HepG2 (cell line): Measurements from ENCODE around the gene VAX1.

Source experiments
- DMAP1 ChIP-seq: IDR thresholded peaks from 2 replicates; pipeline ENCODE4 v1.6.1; 2016
- EP300 ChIP-seq, 3 experiments: sonication (generic) in 1 of 3; formaldehyde crosslinking in 1 of 3; IDR thresholded peaks; 2 replicates each; pipeline versions ENCODE4 v1.5.1 to v1.6.1; 2011 to 2020; ENCODE audit warnings: low read depth in 2 of 3, low read length in 2 of 3, borderline replicate concordance in 1 of 3, improper control_type of control experiment in 1 of 3, mild to moderate bottlenecking in 1 of 3, missing genetic modification reagents in 1 of 3, moderate library complexity in 1 of 3
- FOXO4 ChIP-seq: sonication (generic); formaldehyde crosslinking; conservative IDR thresholded peaks from 2 replicates; pipeline ENCODE4 v1.8.1; 2023; ENCODE audit warnings: missing genetic modification reagents
- MIXL1 ChIP-seq: IDR thresholded peaks from 2 replicates; pipeline ENCODE4 v1.6.1; 2016
- NFE2L1 ChIP-seq: sonication (generic); formaldehyde crosslinking; IDR thresholded peaks from 2 replicates; pipeline ENCODE4 v1.4.0; 2020; ENCODE audit warnings: missing genetic modification reagents, mild to moderate bottlenecking, borderline replicate concordance
- POLR2A ChIP-seq, 2 experiments: IDR thresholded peaks; 2 replicates each; pipeline ENCODE4 v1.6.1; 2011; ENCODE audit warnings: low read depth in 2 of 2, low read length in 2 of 2, mild to moderate bottlenecking in 1 of 2, moderate library complexity in 1 of 2; ENCODE audit not compliant: insufficient read depth in 1 of 2
- PRDM10 ChIP-seq: sonication (generic); formaldehyde crosslinking; IDR thresholded peaks from 2 replicates; pipeline ENCODE4 v1.4.0; 2020; ENCODE audit warnings: low read depth, missing genetic modification reagents
- TAF1 ChIP-seq: sonication (generic); formaldehyde crosslinking; IDR thresholded peaks from 2 replicates; pipeline ENCODE4 v1.4.0; 2020; ENCODE audit warnings: missing genetic modification reagents
- ZNF335 ChIP-seq: sonication (generic); formaldehyde crosslinking; IDR thresholded peaks from 2 replicates; pipeline ENCODE4 v1.4.0; 2020; ENCODE audit warnings: missing genetic modification reagents
- TF ChIP-seq, protein P1 (sequence below): sonication (generic); formaldehyde crosslinking; conservative IDR thresholded peaks from 2 replicates; pipeline ENCODE4 v1.8.0; 2022; ENCODE audit warnings: missing genetic modification reagents
- TF ChIP-seq, protein P2 (sequence below): sonication (generic); formaldehyde crosslinking; IDR thresholded peaks from 2 replicates; pipeline ENCODE4 v1.4.0; 2020; ENCODE audit warnings: missing genetic modification reagents, borderline replicate concordance
- TF ChIP-seq, protein P3 (sequence below): sonication (generic); formaldehyde crosslinking; IDR thresholded peaks from 2 replicates; pipeline ENCODE4 v1.4.0; 2020; ENCODE audit warnings: missing genetic modification reagents
- TF ChIP-seq, protein P4 (sequence below): sonication (generic); formaldehyde crosslinking; IDR thresholded peaks from 2 replicates; pipeline ENCODE4 v1.8.0; 2022; ENCODE audit warnings: low read depth, missing genetic modification reagents
- TF ChIP-seq, protein P5 (sequence below): sonication (generic); formaldehyde crosslinking; IDR thresholded peaks from 2 replicates; pipeline ENCODE4 v1.4.0; 2020; ENCODE audit warnings: low read depth, mild to moderate bottlenecking, missing genetic modification reagents

- no peak for TF ChIP-seq ZNF335
- TF ChIP-seq PRDM10 (CRISPR knock-in tag) = no peak
- TF ChIP-seq, protein P1, sequence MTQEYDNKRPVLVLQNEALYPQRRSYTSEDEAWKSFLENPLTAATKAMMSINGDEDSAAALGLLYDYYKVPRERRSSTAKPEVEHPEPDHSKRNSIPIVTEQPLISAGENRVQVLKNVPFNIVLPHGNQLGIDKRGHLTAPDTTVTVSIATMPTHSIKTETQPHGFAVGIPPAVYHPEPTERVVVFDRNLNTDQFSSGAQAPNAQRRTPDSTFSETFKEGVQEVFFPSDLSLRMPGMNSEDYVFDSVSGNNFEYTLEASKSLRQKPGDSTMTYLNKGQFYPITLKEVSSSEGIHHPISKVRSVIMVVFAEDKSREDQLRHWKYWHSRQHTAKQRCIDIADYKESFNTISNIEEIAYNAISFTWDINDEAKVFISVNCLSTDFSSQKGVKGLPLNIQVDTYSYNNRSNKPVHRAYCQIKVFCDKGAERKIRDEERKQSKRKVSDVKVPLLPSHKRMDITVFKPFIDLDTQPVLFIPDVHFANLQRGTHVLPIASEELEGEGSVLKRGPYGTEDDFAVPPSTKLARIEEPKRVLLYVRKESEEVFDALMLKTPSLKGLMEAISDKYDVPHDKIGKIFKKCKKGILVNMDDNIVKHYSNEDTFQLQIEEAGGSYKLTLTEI (CRISPR knock-in tag) = no peak
- no peak for TF ChIP-seq POLR2A (IDR thresholded peaks at IDR 0.05; ENCODE audit: insufficient read depth in 1 of 2, low read depth in 2 of 2, low read length in 2 of 2)
- no peak for TF ChIP-seq TAF1 (CRISPR knock-in tag)
- TF ChIP-seq, protein P2, sequence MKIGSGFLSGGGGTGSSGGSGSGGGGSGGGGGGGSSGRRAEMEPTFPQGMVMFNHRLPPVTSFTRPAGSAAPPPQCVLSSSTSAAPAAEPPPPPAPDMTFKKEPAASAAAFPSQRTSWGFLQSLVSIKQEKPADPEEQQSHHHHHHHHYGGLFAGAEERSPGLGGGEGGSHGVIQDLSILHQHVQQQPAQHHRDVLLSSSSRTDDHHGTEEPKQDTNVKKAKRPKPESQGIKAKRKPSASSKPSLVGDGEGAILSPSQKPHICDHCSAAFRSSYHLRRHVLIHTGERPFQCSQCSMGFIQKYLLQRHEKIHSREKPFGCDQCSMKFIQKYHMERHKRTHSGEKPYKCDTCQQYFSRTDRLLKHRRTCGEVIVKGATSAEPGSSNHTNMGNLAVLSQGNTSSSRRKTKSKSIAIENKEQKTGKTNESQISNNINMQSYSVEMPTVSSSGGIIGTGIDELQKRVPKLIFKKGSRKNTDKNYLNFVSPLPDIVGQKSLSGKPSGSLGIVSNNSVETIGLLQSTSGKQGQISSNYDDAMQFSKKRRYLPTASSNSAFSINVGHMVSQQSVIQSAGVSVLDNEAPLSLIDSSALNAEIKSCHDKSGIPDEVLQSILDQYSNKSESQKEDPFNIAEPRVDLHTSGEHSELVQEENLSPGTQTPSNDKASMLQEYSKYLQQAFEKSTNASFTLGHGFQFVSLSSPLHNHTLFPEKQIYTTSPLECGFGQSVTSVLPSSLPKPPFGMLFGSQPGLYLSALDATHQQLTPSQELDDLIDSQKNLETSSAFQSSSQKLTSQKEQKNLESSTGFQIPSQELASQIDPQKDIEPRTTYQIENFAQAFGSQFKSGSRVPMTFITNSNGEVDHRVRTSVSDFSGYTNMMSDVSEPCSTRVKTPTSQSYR (CRISPR knock-in tag) = no peak
- no peak for TF ChIP-seq NFE2L1 (CRISPR knock-in tag)
- no peak for TF ChIP-seq FOXO4 (CRISPR knock-in tag)
- TF ChIP-seq, protein P3, sequence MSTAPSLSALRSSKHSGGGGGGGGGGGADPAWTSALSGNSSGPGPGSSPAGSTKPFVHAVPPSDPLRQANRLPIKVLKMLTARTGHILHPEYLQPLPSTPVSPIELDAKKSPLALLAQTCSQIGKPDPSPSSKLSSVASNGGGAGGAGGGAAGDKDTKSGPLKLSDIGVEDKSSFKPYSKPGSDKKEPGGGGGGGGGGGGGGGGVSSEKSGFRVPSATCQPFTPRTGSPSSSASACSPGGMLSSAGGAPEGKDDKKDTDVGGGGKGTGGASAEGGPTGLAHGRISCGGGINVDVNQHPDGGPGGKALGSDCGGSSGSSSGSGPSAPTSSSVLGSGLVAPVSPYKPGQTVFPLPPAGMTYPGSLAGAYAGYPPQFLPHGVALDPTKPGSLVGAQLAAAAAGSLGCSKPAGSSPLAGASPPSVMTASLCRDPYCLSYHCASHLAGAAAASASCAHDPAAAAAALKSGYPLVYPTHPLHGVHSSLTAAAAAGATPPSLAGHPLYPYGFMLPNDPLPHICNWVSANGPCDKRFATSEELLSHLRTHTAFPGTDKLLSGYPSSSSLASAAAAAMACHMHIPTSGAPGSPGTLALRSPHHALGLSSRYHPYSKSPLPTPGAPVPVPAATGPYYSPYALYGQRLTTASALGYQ (CRISPR knock-in tag) = no peak
- TF ChIP-seq, protein P4, sequence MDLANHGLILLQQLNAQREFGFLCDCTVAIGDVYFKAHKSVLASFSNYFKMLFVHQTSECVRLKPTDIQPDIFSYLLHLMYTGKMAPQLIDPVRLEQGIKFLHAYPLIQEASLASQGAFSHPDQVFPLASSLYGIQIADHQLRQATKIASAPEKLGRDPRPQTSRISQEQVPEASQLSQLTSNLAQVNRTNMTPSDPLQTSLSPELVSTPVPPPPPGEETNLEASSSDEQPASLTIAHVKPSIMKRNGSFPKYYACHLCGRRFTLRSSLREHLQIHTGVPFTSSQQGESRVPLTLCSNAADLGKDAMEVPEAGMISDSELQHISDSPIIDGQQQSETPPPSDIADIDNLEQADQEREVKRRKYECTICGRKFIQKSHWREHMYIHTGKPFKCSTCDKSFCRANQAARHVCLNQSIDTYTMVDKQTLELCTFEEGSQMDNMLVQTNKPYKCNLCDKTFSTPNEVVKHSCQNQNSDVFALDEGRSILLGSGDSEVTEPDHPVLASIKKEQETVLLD (CRISPR knock-in tag) = no peak
- no peak for TF ChIP-seq EP300 (IDR thresholded peaks at IDR 0.05; ENCODE audit: low read depth in 2 of 2, low read length in 2 of 2)
- no peak for TF ChIP-seq EP300 (CRISPR knock-in tag; IDR thresholded peaks at IDR 0.05; ENCODE audit: borderline replicate concordance)
- TF ChIP-seq, protein P5, sequence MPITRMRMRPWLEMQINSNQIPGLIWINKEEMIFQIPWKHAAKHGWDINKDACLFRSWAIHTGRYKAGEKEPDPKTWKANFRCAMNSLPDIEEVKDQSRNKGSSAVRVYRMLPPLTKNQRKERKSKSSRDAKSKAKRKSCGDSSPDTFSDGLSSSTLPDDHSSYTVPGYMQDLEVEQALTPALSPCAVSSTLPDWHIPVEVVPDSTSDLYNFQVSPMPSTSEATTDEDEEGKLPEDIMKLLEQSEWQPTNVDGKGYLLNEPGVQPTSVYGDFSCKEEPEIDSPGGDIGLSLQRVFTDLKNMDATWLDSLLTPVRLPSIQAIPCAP = no peak
- TF ChIP-seq DMAP1 (CRISPR knock-in tag) = no peak
- TF ChIP-seq MIXL1 = no peak
Measured at GRCh38 chr10:117184296-117184695, 46.2 kb upstream of the VAX1 start.
